Endothelial cell of umbilical vein (primary cell): ENCODE data around the gene MYO1E. TPM values are rescaled to one million over a fixed set of nuclear protein-coding genes. Genes with fewer than 3 reads are reported as not detected.

Experiments
- BruUV-seq: library from RNA; stranded (reverse); fragments of 400-500 nt; replicated peaks from 2 replicates; lab custom pipeline; 2021; lab: Mats Ljungman, UMichigan
- CTCF ChIA-PET: fragments of 300-600, 350-600 bp; sonication (Branson Sonifier 250); formaldehyde crosslinking; loops from one replicate; lab custom pipeline; 2021; ENCODE audit warnings: antibody characterized with exemption, inconsistent platforms; lab: Charles Lee
- POLR2A ChIA-PET: fragments of 300-600, 350-600 bp; sonication (Branson Sonifier 250); formaldehyde crosslinking; loops from one replicate; lab custom pipeline; 2021; ENCODE audit warnings: antibody characterized with exemption, inconsistent platforms; lab: Charles Lee
- DNase-seq: peaks from one replicate; pipeline ENCODE4 v3.0.0-alpha.2; 2011; ENCODE audit warnings: low read depth, low spot score
- FAIRE-seq: peaks from 2 replicates; lab custom pipeline; 2011; peaks lifted over from hg19 to GRCh38; lab: Jason Lieb, UNC
- H2AFZ ChIP-seq: 2 replicates; pipeline ENCODE4 v1.6.0; 2012; ENCODE audit warnings: low read depth, low read length, control low read depth, inconsistent platforms
- H3K27ac ChIP-seq: 2 replicates; pipeline ENCODE4 v1.5.1; 2011; ENCODE audit warnings: low read depth, mild to moderate bottlenecking, control low read depth, low read length, moderate library complexity; ENCODE audit not compliant: insufficient read depth
- H3K27me3 ChIP-seq, 2 experiments: 2 replicates each; pipeline versions ENCODE4 v1.6.0 to v1.6.1; 2011; ENCODE audit warnings: low read length in 2 of 2, mixed read lengths in 1 of 2; ENCODE audit not compliant: control insufficient read depth in 2 of 2, insufficient read depth in 2 of 2
- H3K36me3 ChIP-seq, 2 experiments: 2 replicates in 1 of 2; 3 replicates in 1 of 2; pipeline ENCODE4 v1.5.1; 2011; ENCODE audit warnings: low read length in 2 of 2, mild to moderate bottlenecking in 1 of 2, moderate library complexity in 1 of 2; ENCODE audit not compliant: control insufficient read depth in 2 of 2, insufficient read depth in 2 of 2; ENCODE audit errors: extremely low read depth in 1 of 2
- H3K4me1 ChIP-seq: 3 replicates; pipeline ENCODE4 v1.5.1; 2011; ENCODE audit warnings: mild to moderate bottlenecking, low read length; ENCODE audit not compliant: control insufficient read depth, insufficient read depth; ENCODE audit errors: extremely low read depth
- H3K4me2 ChIP-seq: 2 replicates; pipeline ENCODE4 v1.6.1; 2011; ENCODE audit warnings: low read length, control low read depth, mixed read lengths; ENCODE audit not compliant: insufficient read depth
- H3K4me3 ChIP-seq, 3 experiments: fragments of 200-600 bp in 1 of 3; sonication (generic), shearing (Covaris generic) in 1 of 3; replicated peaks in 1 of 3; 2 replicates each; pipeline ENCODE4 v1.5.1; 2011 to 2016; ENCODE audit warnings: control low read depth in 3 of 3, low read length in 3 of 3, mild to moderate bottlenecking in 2 of 3, inconsistent platforms in 1 of 3, low read depth in 1 of 3, moderate library complexity in 1 of 3; ENCODE audit not compliant: insufficient read depth in 1 of 3
- H3K79me2 ChIP-seq: 2 replicates; pipeline ENCODE4 v1.6.0; 2012; ENCODE audit warnings: low read length, inconsistent platforms; ENCODE audit not compliant: control insufficient read depth, insufficient read depth
- H3K9ac ChIP-seq: replicated peaks from 2 replicates; pipeline ENCODE3; 2011; ENCODE audit warnings: low read length, control low read depth; ENCODE audit not compliant: insufficient read depth; ENCODE audit errors: extremely low read depth
- H3K9me1 ChIP-seq: replicated peaks from 3 replicates; pipeline ENCODE4 v1.6.0; 2011; ENCODE audit warnings: mild to moderate bottlenecking, low read length; ENCODE audit not compliant: control insufficient read depth, insufficient read depth; ENCODE audit errors: extremely low read depth
- H3K9me3 ChIP-seq: replicated peaks from 2 replicates; pipeline ENCODE4 v1.5.1; 2012; ENCODE audit warnings: low read length, inconsistent platforms; ENCODE audit not compliant: control insufficient read depth, insufficient read depth
- H4K20me1 ChIP-seq: replicated peaks from 2 replicates; pipeline ENCODE3; 2011; ENCODE audit warnings: mild to moderate bottlenecking, low read length; ENCODE audit not compliant: control insufficient read depth, insufficient read depth; ENCODE audit errors: extremely low read depth
- EZH2 ChIP-seq: IDR thresholded peaks from 2 replicates; pipeline ENCODE4 v1.6.1; 2012; ENCODE audit warnings: borderline replicate concordance, low read depth, mild to moderate bottlenecking, moderate library complexity, low read length, inconsistent platforms; ENCODE audit not compliant: severe bottlenecking
- FOS ChIP-seq: IDR thresholded peaks from 2 replicates; pipeline ENCODE4 v1.6.1; 2011; ENCODE audit warnings: mild to moderate bottlenecking, low read length, moderate library complexity, borderline replicate concordance; ENCODE audit not compliant: insufficient read depth
- GATA2 ChIP-seq: IDR thresholded peaks from 2 replicates; pipeline ENCODE4 v1.7.0; 2011; ENCODE audit warnings: low read depth, mild to moderate bottlenecking, moderate library complexity, mixed read lengths, low read length; ENCODE audit not compliant: insufficient read length, insufficient read depth
- JUN ChIP-seq: IDR thresholded peaks from 2 replicates; pipeline ENCODE4 v1.6.1; 2011; ENCODE audit warnings: borderline replicate concordance, low read depth; ENCODE audit not compliant: insufficient read length, insufficient read depth
- MYC ChIP-seq: IDR thresholded peaks from one replicate; pipeline ENCODE4 v1.6.1; 2011; ENCODE audit warnings: mild to moderate bottlenecking, low read depth, low read length
- POLR2A ChIP-seq: IDR thresholded peaks from 2 replicates; pipeline ENCODE4 v1.6.1; 2012; ENCODE audit warnings: low read depth, mild to moderate bottlenecking, control low read depth, low read length
- POLR2AphosphoS5 ChIP-seq: IDR thresholded peaks from 2 replicates; pipeline ENCODE4 v1.6.1; 2012; ENCODE audit warnings: low read depth, mild to moderate bottlenecking, control low read depth, low read length, moderate library complexity; ENCODE audit not compliant: insufficient read depth
- dilution Hi-C: fragments of 300-500 bp; cut with MboI; formaldehyde crosslinking; loops from one replicate; pipeline ENCODE4 v1.15.0; 2019; ENCODE audit warnings: low sequenced_read_pairs; ENCODE audit not compliant: extremely low pct_ligation_motif_present
- intact Hi-C: fragments of 100-400 bp; cut with micrococcal nuclease; formaldehyde crosslinking; loops from one replicate; pipeline ENCODE4 v1.10.0; 2022
- polyA plus RNA-seq, 4 experiments: library from polyadenylated mRNA; depleted of rRNA in 3 of 4; stranded (reverse) in 3 of 4; unstranded in 1 of 4; fragments of >200 nt; gene quantifications; 2 replicates each; pipeline versions ENCODE4 v1.2.1 to v1.2.3, GENCODE V29; 2011 to 2012; ENCODE audit warnings: missing spikeins in 1 of 4
- total RNA-seq: library from RNA; stranded (reverse); gene quantifications from 2 replicates; pipeline ENCODE4 v1.2.3, GENCODE V29; 2021
- TF ChIP-seq, protein P1 (sequence below), 2 donors: IDR thresholded peaks; 1 replicate in 1 of 2; 2 replicates in 1 of 2; pipeline ENCODE4 v1.5.1; 2011; ENCODE audit warnings: low read length in 2 of 2, mild to moderate bottlenecking in 2 of 2, moderate library complexity in 2 of 2, control low read depth in 1 of 2, inconsistent platforms in 1 of 2, low read depth in 1 of 2; ENCODE audit not compliant: insufficient read depth in 1 of 2; ENCODE audit errors: extremely low read depth in 1 of 2
- TF ChIP-seq, protein P2 (sequence below): IDR thresholded peaks from 2 replicates; pipeline ENCODE4 v1.6.1; 2011; ENCODE audit not compliant: insufficient read depth, insufficient read length

Gene MYO1E
- total and polyA plus RNA-seq, 2 donors (not counting 3 experiments of a cell fraction or from before 2014, with no cell fraction given): 31.6 to 218 TPM

DNA sequence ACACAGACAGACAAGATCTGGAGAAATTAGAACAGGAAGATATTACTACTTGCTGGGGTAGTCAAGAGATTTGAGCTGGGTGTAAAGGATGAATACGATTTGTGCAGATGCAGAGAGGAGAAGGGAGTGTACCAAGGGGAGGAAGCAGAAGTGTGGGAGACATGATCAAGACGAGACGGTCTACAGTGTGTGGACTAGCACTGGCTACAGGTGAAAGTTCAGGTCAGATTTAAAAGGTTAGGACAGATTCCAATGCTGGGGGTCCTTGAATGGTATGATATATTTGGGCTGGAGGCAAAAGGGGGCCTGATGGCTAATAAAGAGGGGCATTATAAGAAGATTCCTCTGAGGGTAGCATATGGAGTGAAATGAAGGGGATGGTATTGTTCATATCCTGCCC, 154.0 kb downstream of the MYO1E start:
- no peak overlapping the region for H2AFZ ChIP-seq
- dilution Hi-C loops (no loop called here), intact Hi-C loops (loop anchor here (1.0 to 2.0 kb wide), 2 partner anchors 14 to 19 kb away; no protein-coding TSS in a partner anchor)
- H3K79me2 ChIP-seq: no peaks in the 10 kb centered on the region
- TF ChIP-seq, protein P1, sequence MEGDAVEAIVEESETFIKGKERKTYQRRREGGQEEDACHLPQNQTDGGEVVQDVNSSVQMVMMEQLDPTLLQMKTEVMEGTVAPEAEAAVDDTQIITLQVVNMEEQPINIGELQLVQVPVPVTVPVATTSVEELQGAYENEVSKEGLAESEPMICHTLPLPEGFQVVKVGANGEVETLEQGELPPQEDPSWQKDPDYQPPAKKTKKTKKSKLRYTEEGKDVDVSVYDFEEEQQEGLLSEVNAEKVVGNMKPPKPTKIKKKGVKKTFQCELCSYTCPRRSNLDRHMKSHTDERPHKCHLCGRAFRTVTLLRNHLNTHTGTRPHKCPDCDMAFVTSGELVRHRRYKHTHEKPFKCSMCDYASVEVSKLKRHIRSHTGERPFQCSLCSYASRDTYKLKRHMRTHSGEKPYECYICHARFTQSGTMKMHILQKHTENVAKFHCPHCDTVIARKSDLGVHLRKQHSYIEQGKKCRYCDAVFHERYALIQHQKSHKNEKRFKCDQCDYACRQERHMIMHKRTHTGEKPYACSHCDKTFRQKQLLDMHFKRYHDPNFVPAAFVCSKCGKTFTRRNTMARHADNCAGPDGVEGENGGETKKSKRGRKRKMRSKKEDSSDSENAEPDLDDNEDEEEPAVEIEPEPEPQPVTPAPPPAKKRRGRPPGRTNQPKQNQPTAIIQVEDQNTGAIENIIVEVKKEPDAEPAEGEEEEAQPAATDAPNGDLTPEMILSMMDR (IDR thresholded peaks at IDR 0.05; ENCODE audit: extremely low read depth in 1 of 2, insufficient read depth in 1 of 2, low read depth in 1 of 2, low read length in 2 of 2): no peak
- no peak for TF ChIP-seq EZH2
- no peak for TF ChIP-seq FOS
- TF ChIP-seq POLR2AphosphoS5: no peak
- TF ChIP-seq GATA2: no peak
- no peak for TF ChIP-seq MYC
- no peak for TF ChIP-seq JUN
- TF ChIP-seq, protein P2, sequence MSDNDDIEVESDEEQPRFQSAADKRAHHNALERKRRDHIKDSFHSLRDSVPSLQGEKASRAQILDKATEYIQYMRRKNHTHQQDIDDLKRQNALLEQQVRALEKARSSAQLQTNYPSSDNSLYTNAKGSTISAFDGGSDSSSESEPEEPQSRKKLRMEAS: no peak
- TF ChIP-seq POLR2A: no peak
- no peak overlapping the region for H3K4me2 ChIP-seq
- H3K27ac ChIP-seq: peak overlapping the region; percentile 64
- FAIRE-seq: no peak
- ChIA-PET POLR2A (no interaction called here), CTCF (interaction anchor here (1.0 to 2.4 kb wide), 6 partner anchors 14 to 274 kb away, joined by 3 to 8 read pairs (median 4); partner anchors contain the start of gene MYO1E)
- peak overlapping the region; percentile 6 for H3K9ac ChIP-seq
- H3K36me3 ChIP-seq: peaks cover 11% of the 10 kb centered on the region in 2 experiments
- peaks cover 51% of the 10 kb centered on the region for H3K4me1 ChIP-seq
- no peaks in the 10 kb centered on the region for H3K9me3 ChIP-seq
- no peak overlapping the region for H3K4me3 ChIP-seq
- no peak for DNase-seq
- no peaks in the 10 kb centered on the region for H3K27me3 ChIP-seq
- BruUV-seq: TSS peak; percentile 72
- H3K9me1 ChIP-seq: no peaks in the 10 kb centered on the region
- no peaks in the 10 kb centered on the region for H4K20me1 ChIP-seq
